Adipocyte (in vitro differentiated cells): ENCODE measurements around the gene CENPC.
A peak's percentile ranks its signal among the peaks of the same experiment; 100 is the strongest.
"Not testable (repeated sequence)": the region's sequence is repeated elsewhere in the genome, so short reads cannot be mapped to it uniquely, and the experiment has no call there.

Experiments used
- DNase-seq: peaks from one replicate; pipeline ENCODE4 v3.0.0-alpha.2; 2015; ENCODE audit warnings: low read depth
- H3K27me3 ChIP-seq: replicated peaks from 2 replicates; pipeline ENCODE4 v1.7.0; 2013; ENCODE audit warnings: mild to moderate bottlenecking, low read length, moderate library complexity; ENCODE audit not compliant: control insufficient read depth, insufficient read depth
- H3K36me3 ChIP-seq: 2 replicates; pipeline ENCODE4 v1.7.0; 2013; ENCODE audit warnings: low read length, mild to moderate bottlenecking, moderate library complexity; ENCODE audit not compliant: control insufficient read depth, insufficient read depth, severe bottlenecking
- H3K4me1 ChIP-seq: 2 replicates; pipeline ENCODE4 v1.7.0; 2013; ENCODE audit warnings: mild to moderate bottlenecking, low read length, moderate library complexity; ENCODE audit not compliant: control insufficient read depth, insufficient read depth
- H3K4me3 ChIP-seq: 2 replicates; pipeline ENCODE4 v1.7.0; 2013; ENCODE audit warnings: mild to moderate bottlenecking, low read length, moderate library complexity
- H3K9ac ChIP-seq: 2 replicates; pipeline ENCODE4 v1.7.0; 2013; ENCODE audit warnings: mild to moderate bottlenecking, low read length, moderate library complexity
- H3K9me3 ChIP-seq: 2 replicates; pipeline ENCODE4 v1.7.0; 2013; ENCODE audit warnings: mild to moderate bottlenecking, low read length, moderate library complexity; ENCODE audit not compliant: control insufficient read depth

Gene CENPC

DNA sequence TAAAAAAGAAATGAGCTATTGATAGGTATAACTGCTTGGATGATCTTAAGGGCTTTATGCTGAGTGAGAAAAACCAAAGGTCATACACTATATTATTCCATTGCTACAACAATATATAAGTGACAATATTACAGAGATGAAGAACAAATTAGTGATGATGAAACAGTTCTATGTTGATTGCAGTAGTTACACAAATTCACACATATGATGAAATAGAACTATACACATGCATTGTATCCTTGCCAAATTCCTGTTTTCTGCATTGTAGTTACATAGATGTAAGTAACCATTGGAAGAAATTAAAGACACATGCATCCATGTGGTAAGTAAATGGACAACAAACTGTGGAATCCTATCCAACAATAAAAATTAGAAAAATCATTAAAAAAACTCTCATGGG, 76.5 kb downstream of the CENPC start:
- Histone ChIP-seq H3K4me1 (no peaks in the 10 kb centered on the region), H3K27me3 (no peaks in the 10 kb centered on the region), H3K4me3 (no peak overlapping the region), H3K9me3 (no peaks in the 10 kb centered on the region), H3K36me3 (peaks cover 17% of the 10 kb centered on the region), H3K9ac (no peak overlapping the region)
- no peak for DNase-seq

DNA sequence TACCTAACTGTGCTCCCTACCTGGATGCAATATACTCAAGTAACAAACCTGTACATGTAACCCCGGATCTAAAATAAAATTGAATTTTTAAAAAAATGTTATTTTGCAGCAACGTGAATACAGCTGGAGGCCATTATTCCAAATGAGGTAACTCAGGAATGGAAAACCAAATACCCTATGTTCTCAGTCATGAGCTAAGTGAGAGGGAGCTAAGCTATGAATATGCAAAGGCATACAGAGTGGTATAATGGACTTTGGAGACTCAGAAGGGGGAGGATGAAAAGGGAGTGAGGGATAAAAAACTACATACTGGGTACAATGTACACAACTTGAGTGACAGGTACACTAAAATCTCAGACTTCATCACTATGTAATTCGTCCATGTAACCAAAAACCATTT, 78.6 kb downstream of the CENPC start:
- Histone ChIP-seq H3K27me3 (no peaks in the 10 kb centered on the region), H3K4me3 (no peak overlapping the region), H3K9me3 (no peaks in the 10 kb centered on the region), H3K9ac (no peak overlapping the region), H3K4me1 (no peaks in the 10 kb centered on the region), H3K36me3 (peaks cover 6% of the 10 kb centered on the region)
- DNase-seq, result no peak

DNA sequence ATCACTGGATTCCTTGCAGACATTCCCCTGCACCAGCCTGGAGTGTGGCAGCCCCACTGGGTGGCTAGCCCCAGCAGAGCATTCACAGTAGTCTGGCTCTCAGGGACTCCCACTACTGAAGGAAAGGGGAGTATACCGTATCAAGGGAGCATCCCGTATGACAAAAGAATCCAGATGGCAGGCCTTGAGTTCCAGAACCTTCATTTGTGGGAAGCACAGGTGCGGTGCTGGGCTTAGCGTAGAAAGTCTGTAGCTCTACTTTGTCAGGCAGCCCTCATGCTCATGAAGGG, 79.6 kb downstream of the CENPC start:
- H3K4me3 ChIP-seq, result no peak overlapping the region
- no peak overlapping the region for H3K9ac ChIP-seq
- H3K4me1 ChIP-seq, result no peaks in the 10 kb centered on the region
- H3K36me3 ChIP-seq, result peaks cover 3% of the 10 kb centered on the region
- no peaks in the 10 kb centered on the region for H3K9me3 ChIP-seq
- H3K27me3 ChIP-seq, result no peaks in the 10 kb centered on the region
- no peak for DNase-seq

DNA sequence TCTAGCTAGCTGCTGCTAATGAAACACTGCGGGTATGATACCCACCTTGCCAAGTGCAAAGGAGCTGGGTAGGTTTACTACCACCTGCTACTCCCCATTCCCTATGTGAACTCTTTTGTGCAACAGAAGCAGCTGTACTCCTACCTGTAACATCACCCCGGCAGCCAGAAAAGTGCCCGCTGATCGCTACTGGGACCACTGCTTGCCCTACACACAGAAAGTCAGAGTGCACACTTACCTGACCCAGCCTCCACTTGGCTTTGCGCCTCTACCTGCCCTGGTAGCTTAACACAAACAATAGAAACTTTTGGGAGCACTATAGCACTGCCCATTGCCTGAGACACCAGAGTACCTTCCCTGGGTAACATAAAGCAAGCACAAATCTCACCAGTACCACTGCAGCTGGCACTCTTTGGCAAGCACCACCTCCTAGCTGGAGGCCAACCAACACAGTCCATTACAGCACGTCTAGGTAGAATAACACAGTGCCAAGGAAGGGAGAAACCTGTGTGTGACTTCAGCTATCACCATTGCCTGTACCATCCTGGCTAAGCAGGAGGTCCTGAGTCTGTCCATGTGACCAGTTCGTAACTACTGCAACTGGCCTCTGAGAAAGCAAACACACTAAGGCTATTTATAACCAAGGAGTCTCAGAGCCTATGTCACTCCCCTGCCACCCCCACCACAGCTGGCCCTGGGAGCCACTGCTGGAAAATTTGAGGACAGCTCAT, 80.1 kb downstream of the CENPC start:
- no peaks in the 10 kb centered on the region for H3K4me1 ChIP-seq
- H3K27me3 ChIP-seq, result no peaks in the 10 kb centered on the region
- DNase-seq, result no peak

DNA sequence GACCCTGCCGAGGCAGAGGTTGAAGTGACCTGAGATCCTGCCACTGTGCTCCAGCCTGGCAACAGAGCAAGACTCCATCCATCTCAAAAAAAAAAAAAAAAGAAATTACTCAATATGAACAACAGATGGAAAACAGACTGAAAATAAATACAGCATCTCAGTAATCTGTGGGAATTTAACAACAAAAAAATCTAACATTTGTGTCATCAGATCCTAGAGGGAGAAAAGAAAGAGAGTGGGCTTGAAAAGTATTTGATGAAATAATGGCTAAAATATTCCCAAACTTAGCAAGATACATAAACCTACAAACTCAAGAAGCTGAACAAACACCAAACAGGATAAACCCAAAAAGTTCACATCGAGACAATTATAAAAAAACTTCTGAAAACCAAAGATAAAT, 84.7 kb downstream of the CENPC start:
- H3K9me3 ChIP-seq, result no peaks in the 10 kb centered on the region
- peak; percentile 44 for DNase-seq
- H3K27me3 ChIP-seq, result no peaks in the 10 kb centered on the region
- no peak overlapping the region for H3K4me3 ChIP-seq
- no peak overlapping the region for H3K9ac ChIP-seq
- no peaks in the 10 kb centered on the region for H3K4me1 ChIP-seq
- H3K36me3 ChIP-seq, result peaks cover 11% of the 10 kb centered on the region

More for the DNA sequence above, 80.1 kb downstream of the CENPC start:
- Histone ChIP-seq H3K9ac (no peak overlapping the region), H3K4me3 (no peak overlapping the region), H3K9me3 (no peaks in the 10 kb centered on the region), H3K36me3 (peaks cover 3% of the 10 kb centered on the region)

DNA sequence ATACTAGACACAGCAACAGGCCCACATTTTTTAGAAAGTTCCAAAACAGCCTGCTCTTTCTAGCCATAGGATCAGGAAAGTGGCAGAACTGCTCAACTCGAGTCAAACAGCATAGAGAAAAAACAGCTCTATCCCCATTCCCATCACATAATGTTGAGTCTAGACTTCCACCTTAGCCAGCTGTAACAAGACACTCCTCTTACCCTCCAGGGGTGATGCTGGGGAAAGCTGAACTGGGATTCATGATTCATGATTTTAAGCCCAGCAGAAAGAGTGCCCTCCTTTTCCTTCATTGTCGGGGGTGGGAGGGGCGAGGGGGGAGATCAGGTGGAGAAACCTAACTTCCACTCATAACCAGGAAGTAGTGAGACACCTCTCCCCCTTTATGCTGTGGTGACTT, 86.1 kb downstream of the CENPC start:
- no peak overlapping the region for H3K9ac ChIP-seq
- no peaks in the 10 kb centered on the region for H3K9me3 ChIP-seq
- DNase-seq, result peak; percentile 54
- no peaks in the 10 kb centered on the region for H3K4me1 ChIP-seq
- peaks cover 15% of the 10 kb centered on the region for H3K36me3 ChIP-seq
- no peaks in the 10 kb centered on the region for H3K27me3 ChIP-seq
- no peak overlapping the region for H3K4me3 ChIP-seq

DNA sequence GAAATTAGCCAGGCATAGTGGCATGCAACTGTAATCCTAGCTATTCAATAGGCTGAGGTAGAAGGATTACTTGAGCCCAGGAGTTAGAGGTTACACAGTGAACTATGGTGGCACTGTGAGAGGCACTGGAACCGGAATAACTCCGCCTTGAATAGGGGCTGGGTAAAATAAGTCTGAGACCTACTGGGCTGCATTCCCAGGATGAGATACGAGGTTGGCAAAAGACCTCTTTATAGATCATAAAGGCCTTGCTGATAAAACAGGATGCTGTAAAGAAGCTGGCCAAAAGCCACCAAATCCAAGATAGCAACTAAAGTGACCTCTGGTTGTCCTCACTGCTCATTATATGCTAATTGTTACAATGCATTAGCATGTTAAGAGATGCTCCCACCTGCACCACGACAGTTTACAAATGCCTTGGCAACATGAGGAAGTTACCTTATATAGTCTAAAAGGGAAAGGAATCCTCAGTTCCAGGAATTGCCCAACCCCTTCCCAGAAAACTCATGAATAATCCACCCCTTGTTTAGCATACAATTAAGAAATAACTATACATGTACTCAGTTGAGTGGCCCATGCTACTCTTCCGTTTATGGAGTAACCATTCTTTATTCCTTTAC, 88.6 kb downstream of the CENPC start:
- H3K4me1 ChIP-seq, result peaks cover 5% of the 10 kb centered on the region
- no peak for DNase-seq
- H3K27me3 ChIP-seq, result no peaks in the 10 kb centered on the region
- H3K9me3 ChIP-seq, result no peaks in the 10 kb centered on the region
- peaks cover 15% of the 10 kb centered on the region for H3K36me3 ChIP-seq
- H3K9ac ChIP-seq, result no peak overlapping the region
- H3K4me3 ChIP-seq, result no peak overlapping the region

DNA sequence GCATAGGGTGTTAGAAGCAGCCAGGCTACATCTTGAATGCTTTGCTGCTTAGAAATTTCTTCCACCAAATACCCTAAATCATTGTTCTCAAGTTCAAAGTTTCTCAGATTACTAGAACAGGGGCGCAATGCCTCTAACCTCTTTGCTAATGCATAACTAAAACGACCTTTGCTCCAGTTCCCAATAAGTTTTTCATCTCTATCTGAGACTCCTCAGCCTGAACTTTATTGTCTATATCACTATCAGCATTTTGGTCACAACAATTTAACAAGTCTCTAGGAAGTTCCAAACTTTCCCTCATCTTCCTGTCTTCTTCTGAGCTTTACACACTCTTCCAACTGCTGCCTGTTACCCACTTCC, 92.5 kb downstream of the CENPC start:
- not testable (repeated sequence) for H3K4me3 ChIP-seq, H3K27me3 ChIP-seq, H3K4me1 ChIP-seq, DNase-seq, H3K9me3 ChIP-seq, H3K9ac ChIP-seq
- peaks cover 17% of the 10 kb centered on the region for H3K36me3 ChIP-seq

DNA sequence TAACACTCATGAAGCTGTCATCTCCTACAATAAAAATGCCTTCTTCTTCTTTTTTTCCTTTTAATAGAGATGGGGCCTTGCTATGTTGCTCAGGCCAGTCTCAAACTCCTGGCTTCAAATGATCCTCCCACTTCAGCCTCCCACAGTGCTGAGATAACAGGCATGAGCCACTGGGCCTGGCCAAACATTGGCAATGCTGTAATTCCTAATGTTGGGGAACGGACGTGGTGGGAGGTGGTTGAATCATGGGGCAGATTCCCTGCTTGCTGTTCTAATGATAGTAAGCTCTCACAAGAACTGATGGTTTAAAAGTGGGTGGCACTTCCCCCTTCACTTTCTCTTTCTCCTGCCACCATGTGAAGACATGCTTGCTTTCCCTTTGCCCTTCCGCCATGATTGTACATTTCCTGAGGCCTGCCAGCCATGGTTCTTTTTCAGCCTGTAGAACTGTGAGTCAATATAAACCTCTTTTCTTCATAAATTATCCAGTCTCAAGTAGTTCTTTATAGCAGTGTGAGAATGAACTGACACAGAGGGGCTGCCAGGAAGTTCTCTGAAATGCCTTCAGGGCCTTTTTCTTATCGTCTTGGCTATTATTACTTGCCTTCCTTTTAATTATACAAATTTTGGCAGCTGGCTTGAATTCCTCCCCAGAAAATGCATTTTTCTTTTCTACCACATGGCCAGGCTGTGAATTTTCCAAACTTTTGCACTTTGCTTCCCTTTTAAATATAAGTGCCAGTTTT, 93.0 kb downstream of the CENPC start:
- H3K27me3 ChIP-seq, result no peaks in the 10 kb centered on the region
- H3K4me1 ChIP-seq, result peaks cover 5% of the 10 kb centered on the region
- peaks cover 13% of the 10 kb centered on the region for H3K36me3 ChIP-seq
- H3K9me3 ChIP-seq, result no peaks in the 10 kb centered on the region
- no peak for DNase-seq
- no peak overlapping the region for H3K4me3 ChIP-seq
- no peak overlapping the region for H3K9ac ChIP-seq

DNA sequence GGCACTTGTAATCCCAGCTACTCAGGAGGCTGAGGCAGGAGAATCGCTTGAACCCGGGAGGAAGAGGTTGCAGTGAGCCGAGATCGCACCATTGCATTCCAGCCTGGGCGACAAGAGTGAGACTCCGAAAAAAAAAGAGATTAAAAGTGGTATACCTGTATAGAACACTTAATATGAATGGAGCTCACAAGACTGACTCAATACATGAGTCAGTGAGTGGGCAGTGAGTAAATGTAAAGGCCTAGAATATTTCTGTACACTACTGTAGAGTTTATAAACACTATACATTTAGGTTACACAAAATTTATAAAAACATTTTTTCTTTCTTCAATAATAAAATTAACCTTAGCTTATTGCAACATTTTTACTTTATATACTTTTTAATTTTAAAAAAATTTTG, 93.8 kb downstream of the CENPC start:
- no peak overlapping the region for H3K4me3 ChIP-seq
- no peaks in the 10 kb centered on the region for H3K27me3 ChIP-seq
- peaks cover 13% of the 10 kb centered on the region for H3K36me3 ChIP-seq
- H3K9ac ChIP-seq, result no peak overlapping the region
- no peak for DNase-seq
- H3K9me3 ChIP-seq, result no peaks in the 10 kb centered on the region
- peaks cover 5% of the 10 kb centered on the region for H3K4me1 ChIP-seq

DNA sequence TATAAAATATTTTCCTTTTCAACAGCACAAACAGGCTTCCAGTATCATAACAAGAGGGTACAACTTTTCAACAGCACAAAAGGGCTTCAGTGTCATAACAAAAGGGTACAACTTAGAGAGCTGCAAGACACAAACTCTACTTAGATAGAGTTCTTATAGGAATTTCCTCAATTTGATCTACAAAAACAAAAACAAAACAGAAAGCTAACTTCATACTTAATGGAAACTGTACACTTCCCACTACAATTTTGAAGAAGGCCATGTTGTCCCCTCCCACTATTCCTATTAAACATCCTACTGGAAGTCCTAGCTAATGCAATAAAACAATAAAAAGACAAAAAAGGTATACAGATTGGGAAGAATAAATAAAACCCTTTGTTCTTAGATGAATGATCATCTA, 96.7 kb downstream of the CENPC start:
- no peak for DNase-seq
- Histone ChIP-seq H3K9me3 (no peaks in the 10 kb centered on the region), H3K4me3 (no peak overlapping the region), H3K36me3 (peaks cover 7% of the 10 kb centered on the region), H3K4me1 (peaks cover 5% of the 10 kb centered on the region), H3K27me3 (no peaks in the 10 kb centered on the region), H3K9ac (no peak overlapping the region)
